Mammary epithelial cell (primary cell): ENCODE data around the gene RMDN2.

Experiments used
- CTCF ChIP-seq, 2 donors: IDR thresholded peaks in 1 of 2; conservative IDR thresholded peaks in 1 of 2; 2 replicates each; pipeline ENCODE4 v1.5.1; 2011 to 2012; ENCODE audit warnings: inconsistent platforms in 2 of 2, low read length in 2 of 2, mild to moderate bottlenecking in 2 of 2, control low read depth in 1 of 2, low read depth in 1 of 2; ENCODE audit not compliant: insufficient read depth in 1 of 2; ENCODE audit errors: extremely low read depth in 1 of 2
- EZH2 ChIP-seq: IDR thresholded peaks from 2 replicates; pipeline ENCODE4 v1.6.1; 2012; ENCODE audit warnings: low read length, inconsistent platforms, borderline replicate concordance

- TF ChIP-seq CTCF (conservative IDR thresholded peaks at IDR 0.05 in 1 of 2, IDR thresholded peaks at IDR 0.05 in 1 of 2; ENCODE audit: extremely low read depth in 1 of 2, insufficient read depth in 1 of 2, low read depth in 1 of 2, low read length in 2 of 2) (no peak), EZH2 (no peak)
Observed at GRCh38 chr2:38060236-38061018, 135.3 kb downstream of the RMDN2 start.
